A549 (cell line): ENCODE results near the gene RADIL. TPM values are rescaled to one million over a fixed set of nuclear protein-coding genes. Genes with fewer than 3 reads are reported as not detected.

Source experiments
- ATAC-seq, 2 experiments: fragments of 200-7000 bp in 1 of 2; fragments of >200 bp in 1 of 2; cut with Nextera tagmentation in 1 of 2; cut with Tn5 transposase in 1 of 2; 3 replicates each; pipeline versions ENCODE4 v1.8.0 to v1.9.1; 2018 to 2020; ENCODE audit warnings: mild to moderate bottlenecking in 1 of 2, moderate library complexity in 1 of 2
- CTCF ChIA-PET: fragments of 300-600 bp; sonication (Branson Sonifier 250); formaldehyde crosslinking; extraction: SDS; loops from one replicate; lab custom pipeline; 2021; ENCODE audit warnings: antibody characterized with exemption, inconsistent platforms; lab: Yijun Ruan, JAX
- POLR2A ChIA-PET: fragments of 350-600 bp; formaldehyde crosslinking; extraction: SDS; loops from one replicate; lab custom pipeline; 2021; ENCODE audit warnings: antibody characterized with exemption, inconsistent platforms; lab: Yijun Ruan, JAX
- DNase-seq, 2 experiments: peaks; one replicate each; pipeline versions ENCODE4 v3.0.0 to v3.0.0-alpha.2; 2011 to 2016; ENCODE audit warnings: low read depth in 1 of 2, low spot score in 1 of 2
- FAIRE-seq: peaks from 2 replicates; lab custom pipeline; 2011; peaks lifted over from hg19 to GRCh38; lab: Jason Lieb, UNC
- H3K27ac ChIP-seq, 2 experiments: fragments of >200 bp; sonication (Bioruptor Twin); formaldehyde crosslinking; 3 replicates each; pipeline ENCODE4 v1.5.1; 2016 to 2017
- H3K4me1 ChIP-seq: fragments of >200 bp; sonication (Bioruptor Twin); formaldehyde crosslinking; 3 replicates; pipeline ENCODE4 v1.6.1; 2016
- H3K4me2 ChIP-seq: fragments of >200 bp; sonication (Bioruptor Twin); formaldehyde crosslinking; 3 replicates; pipeline ENCODE4 v1.6.1; 2016
- H3K4me3 ChIP-seq: fragments of >200 bp; sonication (Bioruptor Twin); formaldehyde crosslinking; 3 replicates; pipeline ENCODE4 v1.5.1; 2016
- H3K9me3 ChIP-seq: fragments of >200 bp; sonication (Bioruptor Twin); formaldehyde crosslinking; 3 replicates; pipeline ENCODE4 v1.6.1; 2016
- BHLHE40 ChIP-seq: IDR thresholded peaks from 2 replicates; pipeline ENCODE4 v1.6.1; 2012; ENCODE audit warnings: low read depth, low read length, inconsistent platforms
- E2F6 ChIP-seq: IDR thresholded peaks from 2 replicates; pipeline ENCODE4 v1.6.1; 2012; ENCODE audit warnings: low read depth, borderline replicate concordance
- EP300 ChIP-seq, 2 experiments: fragments of >200 bp; sonication (Bioruptor Twin); formaldehyde crosslinking; IDR thresholded peaks; 2 replicates in 1 of 2; 3 replicates in 1 of 2; pipeline ENCODE4 v1.6.1; 2016 to 2017
- ESRRA ChIP-seq: fragments of 150-350 bp; IDR thresholded peaks from 2 replicates; pipeline ENCODE4 v1.6.1; 2014; ENCODE audit warnings: mild to moderate bottlenecking, low read length, borderline replicate concordance
- FOSB ChIP-seq: fragments of 250-450 bp; sonication (Bioruptor Pico); IDR thresholded peaks from 2 replicates; pipeline ENCODE4 v1.5.0; 2020; ENCODE audit warnings: mild to moderate bottlenecking, moderate library complexity
- HMGXB4 ChIP-seq: fragments of 250-450 bp; sonication (Bioruptor Pico); IDR thresholded peaks from 2 replicates; pipeline ENCODE4 v1.5.0; 2021; ENCODE audit warnings: mild to moderate bottlenecking, moderate library complexity, borderline replicate concordance
- HOXB13 ChIP-seq: fragments of 250-450 bp; sonication (Bioruptor Pico); IDR thresholded peaks from 2 replicates; pipeline ENCODE4 v1.5.0; 2020; ENCODE audit warnings: low read depth, mild to moderate bottlenecking, moderate library complexity
- HOXB5 ChIP-seq: fragments of 250-450 bp; sonication (Bioruptor Pico); IDR thresholded peaks from 2 replicates; pipeline ENCODE4 v1.5.0; 2020; ENCODE audit warnings: mild to moderate bottlenecking, moderate library complexity
- JUNB ChIP-seq: fragments of >200 bp; sonication (Bioruptor Twin); formaldehyde crosslinking; IDR thresholded peaks from 2 replicates; pipeline ENCODE4 v1.6.1; 2016
- MAFK ChIP-seq: fragments of 450-650 bp; IDR thresholded peaks from 2 replicates; pipeline ENCODE4 v1.6.1; 2014; ENCODE audit not compliant: partially characterized antibody
- MYC ChIP-seq: IDR thresholded peaks from 2 replicates; pipeline ENCODE4 v1.6.1; 2012; ENCODE audit warnings: mild to moderate bottlenecking, inconsistent platforms, low read length, improper control_type of control experiment, borderline replicate concordance
- NR3C1 ChIP-seq: fragments of >200 bp; sonication (Bioruptor Twin); formaldehyde crosslinking; IDR thresholded peaks from 3 replicates; pipeline ENCODE4 v1.6.1; 2017
- POLR2AphosphoS2 ChIP-seq: conservative IDR thresholded peaks from 2 replicates; pipeline ENCODE4 v1.6.1; 2012; ENCODE audit warnings: low read length, improper control_type of control experiment, inconsistent platforms
- RNF2 ChIP-seq: fragments of 200-600 bp; sonication (generic); IDR thresholded peaks from 2 replicates; pipeline ENCODE4 v1.6.1; 2016; ENCODE audit warnings: low read depth, mild to moderate bottlenecking, antibody characterized with exemption, moderate library complexity, borderline replicate concordance
- TFCP2L1 ChIP-seq: fragments of 250-450 bp; sonication (Bioruptor Pico); IDR thresholded peaks from 2 replicates; pipeline ENCODE4 v1.5.0; 2021; ENCODE audit warnings: mild to moderate bottlenecking
- ZFP36 ChIP-seq: fragments of 450-650 bp; IDR thresholded peaks from 2 replicates; pipeline ENCODE4 v1.6.1; 2014; ENCODE audit warnings: borderline replicate concordance; ENCODE audit not compliant: partially characterized antibody
- WGBS: methylation state at CpG from one replicate; pipeline ENCODE4 v1.1.6; 2017; ENCODE audit errors: missing lambda C conversion rate; 5-methylcytosine and 5-hydroxymethylcytosine counted together
- polyA plus RNA-seq, 4 experiments: library from polyadenylated mRNA; depleted of rRNA in 3 of 4; stranded (reverse); fragments of >200 nt; fragmentation: RNase III in 1 of 4; extraction: RNeasy Plus Mini Kit Qiagen cat#74134 plus additional on column Dnase treatment in 1 of 4; gene quantifications; 2 replicates in 3 of 4; 3 replicates in 1 of 4; pipeline ENCODE4 v1.2.3, GENCODE V29; 2011 to 2017
- TF ChIP-seq, protein P1 (sequence below): fragments of 200-600 bp; sonication (generic); IDR thresholded peaks from 2 replicates; pipeline ENCODE4 v1.6.1; 2016; ENCODE audit warnings: antibody characterized with exemption, mild to moderate bottlenecking, moderate library complexity
- TF ChIP-seq, protein P2 (sequence below): fragments of 250-450 bp; sonication (Bioruptor Pico); IDR thresholded peaks from 2 replicates; pipeline ENCODE4 v1.5.0; 2020; ENCODE audit warnings: low read depth, mild to moderate bottlenecking, moderate library complexity
- TF ChIP-seq, protein P3 (sequence below): IDR thresholded peaks from 2 replicates; pipeline ENCODE4 v1.6.1; 2012

RADIL gene
- polyA plus RNA-seq, 2 of the 4 experiments (the other 2 are of a cell fraction): 1.0 to 1.1 TPM

- H3K4me3 ChIP-seq: no peak overlapping the region
- no peaks in the 10 kb centered on the region for H3K9me3 ChIP-seq
- CTCF ChIA-PET: interaction anchor here (2.0 to 6.3 kb wide), 3 partner anchors 9 to 285 kb away, joined by 5 to 58 read pairs (median 39); partner anchors contain the start of gene RADIL
- H3K4me2 ChIP-seq: no peak overlapping the region
- WGBS: 82% methylated on average over 18 of the region's 27 CpGs
- ATAC-seq (peak; percentile 13 to 16; a peak in 4 of 6 replicates), FAIRE-seq (no peak), DNase-seq (no peak)
- no peaks in the 10 kb centered on the region for H3K4me1 ChIP-seq
- H3K27ac ChIP-seq: no peak overlapping the region
- POLR2A ChIA-PET: no interaction called here
- TF ChIP-seq BHLHE40: no peak
- no peak for TF ChIP-seq RNF2
- no peak for TF ChIP-seq FOSB (CRISPR knock-in tag)
- TF ChIP-seq EP300 (IDR thresholded peaks at IDR 0.05): no peak
- TF ChIP-seq, protein P1, sequence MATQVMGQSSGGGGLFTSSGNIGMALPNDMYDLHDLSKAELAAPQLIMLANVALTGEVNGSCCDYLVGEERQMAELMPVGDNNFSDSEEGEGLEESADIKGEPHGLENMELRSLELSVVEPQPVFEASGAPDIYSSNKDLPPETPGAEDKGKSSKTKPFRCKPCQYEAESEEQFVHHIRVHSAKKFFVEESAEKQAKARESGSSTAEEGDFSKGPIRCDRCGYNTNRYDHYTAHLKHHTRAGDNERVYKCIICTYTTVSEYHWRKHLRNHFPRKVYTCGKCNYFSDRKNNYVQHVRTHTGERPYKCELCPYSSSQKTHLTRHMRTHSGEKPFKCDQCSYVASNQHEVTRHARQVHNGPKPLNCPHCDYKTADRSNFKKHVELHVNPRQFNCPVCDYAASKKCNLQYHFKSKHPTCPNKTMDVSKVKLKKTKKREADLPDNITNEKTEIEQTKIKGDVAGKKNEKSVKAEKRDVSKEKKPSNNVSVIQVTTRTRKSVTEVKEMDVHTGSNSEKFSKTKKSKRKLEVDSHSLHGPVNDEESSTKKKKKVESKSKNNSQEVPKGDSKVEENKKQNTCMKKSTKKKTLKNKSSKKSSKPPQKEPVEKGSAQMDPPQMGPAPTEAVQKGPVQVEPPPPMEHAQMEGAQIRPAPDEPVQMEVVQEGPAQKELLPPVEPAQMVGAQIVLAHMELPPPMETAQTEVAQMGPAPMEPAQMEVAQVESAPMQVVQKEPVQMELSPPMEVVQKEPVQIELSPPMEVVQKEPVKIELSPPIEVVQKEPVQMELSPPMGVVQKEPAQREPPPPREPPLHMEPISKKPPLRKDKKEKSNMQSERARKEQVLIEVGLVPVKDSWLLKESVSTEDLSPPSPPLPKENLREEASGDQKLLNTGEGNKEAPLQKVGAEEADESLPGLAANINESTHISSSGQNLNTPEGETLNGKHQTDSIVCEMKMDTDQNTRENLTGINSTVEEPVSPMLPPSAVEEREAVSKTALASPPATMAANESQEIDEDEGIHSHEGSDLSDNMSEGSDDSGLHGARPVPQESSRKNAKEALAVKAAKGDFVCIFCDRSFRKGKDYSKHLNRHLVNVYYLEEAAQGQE: no peak
- no peak for TF ChIP-seq HMGXB4
- no peak for TF ChIP-seq E2F6
- TF ChIP-seq MAFK: no peak
- TF ChIP-seq NR3C1: no peak
- no peak for TF ChIP-seq ZFP36
- no peak for TF ChIP-seq TFCP2L1 (CRISPR knock-in tag)
- TF ChIP-seq JUNB: no peak
- no peak for TF ChIP-seq MYC
- no peak for TF ChIP-seq POLR2AphosphoS2
- no peak for TF ChIP-seq HOXB5 (CRISPR knock-in tag)
- TF ChIP-seq HOXB13 (CRISPR knock-in tag): no peak
- TF ChIP-seq, protein P2, sequence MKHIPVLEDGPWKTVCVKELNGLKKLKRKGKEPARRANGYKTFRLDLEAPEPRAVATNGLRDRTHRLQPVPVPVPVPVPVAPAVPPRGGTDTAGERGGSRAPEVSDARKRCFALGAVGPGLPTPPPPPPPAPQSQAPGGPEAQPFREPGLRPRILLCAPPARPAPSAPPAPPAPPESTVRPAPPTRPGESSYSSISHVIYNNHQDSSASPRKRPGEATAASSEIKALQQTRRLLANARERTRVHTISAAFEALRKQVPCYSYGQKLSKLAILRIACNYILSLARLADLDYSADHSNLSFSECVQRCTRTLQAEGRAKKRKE (CRISPR knock-in tag): no peak
- TF ChIP-seq, protein P3, sequence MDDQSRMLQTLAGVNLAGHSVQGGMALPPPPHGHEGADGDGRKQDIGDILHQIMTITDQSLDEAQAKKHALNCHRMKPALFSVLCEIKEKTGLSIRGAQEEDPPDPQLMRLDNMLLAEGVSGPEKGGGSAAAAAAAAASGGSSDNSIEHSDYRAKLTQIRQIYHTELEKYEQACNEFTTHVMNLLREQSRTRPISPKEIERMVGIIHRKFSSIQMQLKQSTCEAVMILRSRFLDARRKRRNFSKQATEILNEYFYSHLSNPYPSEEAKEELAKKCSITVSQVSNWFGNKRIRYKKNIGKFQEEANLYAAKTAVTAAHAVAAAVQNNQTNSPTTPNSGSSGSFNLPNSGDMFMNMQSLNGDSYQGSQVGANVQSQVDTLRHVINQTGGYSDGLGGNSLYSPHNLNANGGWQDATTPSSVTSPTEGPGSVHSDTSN: no peak
- TF ChIP-seq ESRRA: no peak
Measured at GRCh38 chr7:4800926-4801838, 82.3 kb downstream of the RADIL start.
